CD4-positive, alpha-beta T cell (primary cell): ENCODE measurements around the gene DDX24. TPM values are rescaled to one million over a fixed set of nuclear protein-coding genes. Genes with fewer than 3 reads are reported as not detected.
A peak's percentile ranks its signal among the peaks of the same experiment; 100 is the strongest.

Source experiments
- ATAC-seq: fragments of 200-7000 bp; cut with Tn5 transposase; one replicate; pipeline ENCODE4 v1.10.0; 2022; ENCODE audit warnings: mild to moderate bottlenecking; ENCODE audit not compliant: poor library complexity
- CTCF ChIA-PET: fragments of 350-600 bp; sonication (Branson Sonifier 250); formaldehyde crosslinking; loops from one replicate; lab custom pipeline; 2021; ENCODE audit warnings: antibody characterized with exemption, inconsistent platforms; lab: Charles Lee
- POLR2A ChIA-PET: fragments of 350-600 bp; sonication (Branson Sonifier 250); formaldehyde crosslinking; loops from one replicate; lab custom pipeline; 2021; ENCODE audit warnings: antibody characterized with exemption, inconsistent platforms; lab: Charles Lee
- DNase-seq, 14 experiments: peaks; one replicate each; pipeline ENCODE4 v3.0.0-alpha.2; 2013 to 2020; ENCODE audit warnings: mixed read lengths in 2 of 14
- H3K27ac ChIP-seq, 2 donors: one replicate each; pipeline versions ENCODE4 v1.5.1 to v1.7.0; 2013; ENCODE audit warnings: low read length in 2 of 2, low read depth in 1 of 2, mild to moderate bottlenecking in 1 of 2
- H3K27me3 ChIP-seq, 2 experiments: 1 replicate in 1 of 2; 2 replicates in 1 of 2; pipeline versions ENCODE4 v1.6.1 to v1.7.0; 2013; ENCODE audit warnings: low read length in 2 of 2, control low read depth in 1 of 2, mild to moderate bottlenecking in 1 of 2, moderate library complexity in 1 of 2; ENCODE audit not compliant: insufficient read depth in 2 of 2, control insufficient read depth in 1 of 2
- H3K36me3 ChIP-seq: one replicate; pipeline ENCODE4 v1.6.1; 2013; ENCODE audit warnings: low read length, control low read depth; ENCODE audit not compliant: insufficient read depth
- H3K4me1 ChIP-seq: one replicate; pipeline ENCODE4 v1.6.1; 2013; ENCODE audit warnings: low read length, control low read depth; ENCODE audit not compliant: insufficient read depth
- H3K4me3 ChIP-seq: one replicate; pipeline ENCODE4 v1.5.1; 2013; ENCODE audit warnings: mild to moderate bottlenecking, low read length, moderate library complexity
- H3K9me3 ChIP-seq, 2 experiments: 1 replicate in 1 of 2; 2 replicates in 1 of 2; pipeline versions ENCODE4 v1.6.1 to v1.7.0; 2013; ENCODE audit warnings: low read length in 2 of 2, mild to moderate bottlenecking in 2 of 2, control low read depth in 1 of 2, moderate library complexity in 1 of 2; ENCODE audit not compliant: control insufficient read depth in 1 of 2, insufficient read depth in 1 of 2
- H3K27ac Mint-ChIP-seq: one replicate; pipeline ENCODE4 v1.8.0; 2020; ENCODE audit warnings: mixed read lengths
- H3K27me3 Mint-ChIP-seq: one replicate; pipeline ENCODE4 v1.8.0; 2021; ENCODE audit warnings: mixed read lengths
- H3K36me3 Mint-ChIP-seq: one replicate; pipeline ENCODE4 v1.8.0; 2021; ENCODE audit warnings: low read depth, mixed read lengths
- H3K4me1 Mint-ChIP-seq: one replicate; pipeline ENCODE4 v1.8.0; 2021; ENCODE audit warnings: low read depth, mixed read lengths
- H3K4me3 Mint-ChIP-seq: one replicate; pipeline ENCODE4 v1.8.0; 2020; ENCODE audit warnings: mild to moderate bottlenecking, mixed read lengths
- H3K9me3 Mint-ChIP-seq: one replicate; pipeline ENCODE4 v1.8.0; 2020; ENCODE audit warnings: mixed read lengths
- intact Hi-C, 2 experiments: fragments of 100-400 bp; cut with DNase I in 1 of 2; cut with micrococcal nuclease in 1 of 2; formaldehyde crosslinking; loops; one replicate each; pipeline versions ENCODE4 v1.15.1 to v1.9.0; 2023 to 2025; cut with DNase I, micrococcal nuclease
- total RNA-seq, 174 experiments: library from RNA in 2 of 174; stranded (reverse) in 2 of 174; gene quantifications; one replicate each; pipeline ENCODE4 v1.2.3 and lab custom pipeline; 2021 to 2026
- TF ChIP-seq, protein P1 (sequence below): fragments of 200-600 bp; IDR thresholded peaks from one replicate; pipeline ENCODE4 v1.8.0; 2022; ENCODE audit warnings: antibody characterized with exemption, mild to moderate bottlenecking

The DDX24 gene
- total RNA-seq, 2 experiments from 2014 or later: 678 to 711 TPM

DNA sequence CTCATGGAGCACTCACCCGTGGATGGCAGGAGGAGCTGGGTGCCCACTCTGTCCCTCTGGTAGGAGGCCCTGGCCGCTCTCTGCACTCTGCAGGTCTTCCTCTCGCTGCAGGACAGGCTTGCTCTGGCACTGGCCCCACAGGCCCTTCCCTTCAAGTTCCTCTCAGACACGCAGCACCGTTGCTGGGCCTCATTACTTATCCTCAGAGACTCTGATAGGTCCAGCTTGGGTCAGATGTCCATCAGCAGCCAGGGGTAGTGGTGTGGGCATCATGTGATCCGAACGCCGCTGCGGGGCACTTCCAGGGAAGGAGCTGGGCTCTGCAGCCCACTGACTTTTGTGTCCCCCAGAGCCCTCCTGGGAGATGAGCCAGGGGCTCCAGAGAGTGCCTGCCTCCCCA lies 43.0 kb downstream of the DDX24 start:
- H3K4me3 ChIP-seq: no peak overlapping the region
- Mint-ChIP-seq H3K27me3 (no peaks in the 10 kb centered on the region), H3K9me3 (no peaks in the 10 kb centered on the region), H3K27ac (no peak overlapping the region), H3K4me1 (peaks cover 4% of the 10 kb centered on the region), H3K36me3 (no peaks in the 10 kb centered on the region), H3K4me3 (no peak overlapping the region)
- no peak overlapping the region for H3K27ac ChIP-seq
- intact Hi-C loops: loop anchor here (2.0 to 5.0 kb wide), 2 partner anchors 143 to 449 kb away; no protein-coding TSS in a partner anchor
- no peaks in the 10 kb centered on the region for H3K9me3 ChIP-seq
- ChIA-PET CTCF (interaction anchor here (1.0 kb wide), 1 partner anchor 98 kb away, joined by 3 read pairs; no protein-coding TSS in a partner anchor), POLR2A (interaction anchor here (0.6 kb wide), 1 partner anchor 157 kb away, joined by 3 read pairs; no protein-coding TSS in a partner anchor)
- ATAC-seq (no peak), DNase-seq (no peak)
- H3K4me1 ChIP-seq: peaks cover 4% of the 10 kb centered on the region
- H3K36me3 ChIP-seq: no peaks in the 10 kb centered on the region
- no peaks in the 10 kb centered on the region for H3K27me3 ChIP-seq
- TF ChIP-seq, protein P1, sequence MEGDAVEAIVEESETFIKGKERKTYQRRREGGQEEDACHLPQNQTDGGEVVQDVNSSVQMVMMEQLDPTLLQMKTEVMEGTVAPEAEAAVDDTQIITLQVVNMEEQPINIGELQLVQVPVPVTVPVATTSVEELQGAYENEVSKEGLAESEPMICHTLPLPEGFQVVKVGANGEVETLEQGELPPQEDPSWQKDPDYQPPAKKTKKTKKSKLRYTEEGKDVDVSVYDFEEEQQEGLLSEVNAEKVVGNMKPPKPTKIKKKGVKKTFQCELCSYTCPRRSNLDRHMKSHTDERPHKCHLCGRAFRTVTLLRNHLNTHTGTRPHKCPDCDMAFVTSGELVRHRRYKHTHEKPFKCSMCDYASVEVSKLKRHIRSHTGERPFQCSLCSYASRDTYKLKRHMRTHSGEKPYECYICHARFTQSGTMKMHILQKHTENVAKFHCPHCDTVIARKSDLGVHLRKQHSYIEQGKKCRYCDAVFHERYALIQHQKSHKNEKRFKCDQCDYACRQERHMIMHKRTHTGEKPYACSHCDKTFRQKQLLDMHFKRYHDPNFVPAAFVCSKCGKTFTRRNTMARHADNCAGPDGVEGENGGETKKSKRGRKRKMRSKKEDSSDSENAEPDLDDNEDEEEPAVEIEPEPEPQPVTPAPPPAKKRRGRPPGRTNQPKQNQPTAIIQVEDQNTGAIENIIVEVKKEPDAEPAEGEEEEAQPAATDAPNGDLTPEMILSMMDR: no peak

DNA sequence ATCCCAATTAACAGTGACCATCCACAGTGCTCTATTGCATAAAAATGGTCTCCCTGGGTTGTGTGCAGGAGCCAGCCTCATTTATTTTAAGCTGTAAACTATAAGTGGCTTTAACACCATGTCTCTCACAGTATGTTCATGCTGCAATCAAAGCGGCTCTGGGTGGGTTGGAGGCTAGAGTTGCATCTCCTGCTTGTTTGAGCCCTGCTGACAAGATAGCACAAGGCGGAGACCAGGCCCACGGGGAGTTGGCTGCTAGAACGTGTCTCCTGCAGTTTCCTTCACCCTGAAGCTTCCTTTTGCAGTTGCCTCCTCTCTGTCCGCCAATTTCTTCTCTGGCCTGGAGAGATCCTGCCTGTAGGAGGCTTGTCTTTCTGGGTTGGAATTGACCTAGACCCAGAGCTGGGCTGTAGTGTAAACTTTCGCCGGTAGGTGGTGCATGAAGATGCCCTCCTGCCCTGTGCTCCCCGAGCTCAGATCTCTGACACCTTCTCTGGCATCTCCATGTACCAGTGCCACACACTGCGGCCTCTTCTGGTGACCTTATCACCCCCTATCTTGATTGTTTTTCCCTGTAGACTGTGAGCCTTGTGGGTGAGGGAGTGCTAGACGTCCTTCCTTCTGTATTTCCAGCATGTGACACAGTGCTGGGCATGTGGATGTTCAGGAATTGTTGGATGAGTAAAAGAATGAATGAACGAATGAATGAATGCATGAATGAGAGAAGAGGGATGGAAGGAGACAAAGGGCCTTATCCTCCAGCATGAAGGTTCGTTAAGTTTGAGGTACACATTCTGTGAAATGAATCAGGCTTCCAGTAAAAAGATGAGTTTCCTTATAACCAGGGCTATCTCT lies 44.5 kb downstream of the DDX24 start:
- no peak overlapping the region for H3K27ac Mint-ChIP-seq
- no peaks in the 10 kb centered on the region for H3K36me3 Mint-ChIP-seq

DNA sequence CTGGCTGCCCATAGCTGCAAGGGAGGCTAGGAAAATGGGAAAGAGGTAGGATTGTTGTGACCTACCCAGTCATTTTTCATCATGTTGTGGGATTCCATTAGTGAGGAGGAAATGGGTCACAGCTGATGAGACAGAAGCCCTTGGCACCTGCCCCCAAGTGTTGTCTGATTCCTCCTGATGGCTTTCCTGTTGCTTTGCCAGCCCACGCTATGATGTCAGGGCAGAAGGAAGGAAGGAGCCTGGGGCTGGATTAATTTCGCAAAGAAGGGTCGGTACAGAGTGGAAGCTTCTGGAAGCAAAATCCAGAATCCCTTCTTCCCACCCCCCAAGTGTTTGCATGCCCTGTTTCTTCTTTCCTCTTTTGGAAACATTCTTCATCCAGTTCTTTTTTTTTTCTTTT lies 46.1 kb downstream of the DDX24 start:
- Mint-ChIP-seq H3K4me3 (no peak overlapping the region), H3K27me3 (no peaks in the 10 kb centered on the region), H3K36me3 (no peaks in the 10 kb centered on the region), H3K9me3 (no peaks in the 10 kb centered on the region), H3K27ac (no peak overlapping the region), H3K4me1 (peaks cover 4% of the 10 kb centered on the region)
- no peak overlapping the region for H3K4me3 ChIP-seq
- no peaks in the 10 kb centered on the region for H3K36me3 ChIP-seq
- ChIA-PET CTCF (interaction anchor here (1.2 to 2.3 kb wide), 2 partner anchors 97 to 146 kb away, joined by 4 to 15 read pairs; no protein-coding TSS in a partner anchor), POLR2A (interaction anchor here (2.0 kb wide), 1 partner anchor 9 kb away, joined by 6 read pairs; the partner anchor contains the start of gene OTUB2)
- TF ChIP-seq, protein P1: no peak
- ATAC-seq (no peak), DNase-seq (no peak)
- no peaks in the 10 kb centered on the region for H3K27me3 ChIP-seq
- H3K4me1 ChIP-seq: peaks cover 4% of the 10 kb centered on the region
- no peaks in the 10 kb centered on the region for H3K9me3 ChIP-seq
- intact Hi-C loops: loop anchor here in 1 of 2 experiments (5.0 kb wide), 1 partner anchor 452 kb away; no protein-coding TSS in a partner anchor
- no peak overlapping the region for H3K27ac ChIP-seq

More for the DNA sequence above, 44.5 kb downstream of the DDX24 start:
- TF ChIP-seq, protein P1: peak; percentile 86
- H3K9me3 Mint-ChIP-seq: no peaks in the 10 kb centered on the region
- ATAC-seq: peak; percentile 97
- intact Hi-C loops: loop anchor here (1.0 to 5.0 kb wide), 4 partner anchors 100 to 451 kb away; no protein-coding TSS in a partner anchor
- no peaks in the 10 kb centered on the region for H3K27me3 Mint-ChIP-seq
- CTCF ChIA-PET: interaction anchor here (0.7 to 2.3 kb wide), 18 partner anchors 8 to 450 kb away, joined by 3 to 29 read pairs (median 4); partner anchors contain the start of genes DDX24, IFI27L1 and OTUB2
- H3K36me3 ChIP-seq: no peaks in the 10 kb centered on the region
- DNase-seq: peak; percentile 60 to 86 (median 70)
- H3K27me3 ChIP-seq: no peaks in the 10 kb centered on the region
- POLR2A ChIA-PET: interaction anchor here (0.6 to 1.5 kb wide), 9 partner anchors 9 to 154 kb away, joined by 3 to 7 read pairs (median 4); partner anchors contain the start of genes DDX24, IFI27L1 and PPP4R4
- H3K4me1 Mint-ChIP-seq: peaks cover 4% of the 10 kb centered on the region
- peaks cover 4% of the 10 kb centered on the region for H3K4me1 ChIP-seq
- no peak overlapping the region for H3K27ac ChIP-seq
- H3K4me3 ChIP-seq: no peak overlapping the region
- H3K4me3 Mint-ChIP-seq: no peak overlapping the region
- no peaks in the 10 kb centered on the region for H3K9me3 ChIP-seq
